Measurements from ENCODE around the gene SNX10. TPM values are rescaled to one million over a fixed set of nuclear protein-coding genes. Genes with fewer than 3 reads are reported as not detected.

The SNX10 gene
- polyA plus RNA-seq, 1 donor (not counting 4 experiments of a cell fraction or from before 2014, with no cell fraction given), result 7.0 TPM

- DNase-seq (ENCODE audit: low read depth, low spot score) (no peak), FAIRE-seq (no peak)
- no peaks in the 10 kb centered on the region for H3K27me3 ChIP-seq (ENCODE audit: control insufficient read depth, extremely low read depth, insufficient read depth, low read length)
- no peaks in the 10 kb centered on the region for H3K9me1 ChIP-seq (ENCODE audit: control insufficient read depth, extremely low read depth, insufficient read depth, low read length)
- no peaks in the 10 kb centered on the region for H3K9me3 ChIP-seq (ENCODE audit: control insufficient read depth, low read depth, low read length)
- no peaks in the 10 kb centered on the region for H3K4me1 ChIP-seq (ENCODE audit: control insufficient read depth, extremely low read depth, insufficient read depth, low read length)
- no peaks in the 10 kb centered on the region for H4K20me1 ChIP-seq (ENCODE audit: control insufficient read depth, extremely low read depth, insufficient read depth, low read length)
- H3K9ac ChIP-seq (ENCODE audit: control insufficient read depth, extremely low read depth, insufficient read depth, low read length), result no peak overlapping the region
- no peak overlapping the region for H2AFZ ChIP-seq (ENCODE audit: control insufficient read depth, low read length)
- no peaks in the 10 kb centered on the region for H3K36me3 ChIP-seq (ENCODE audit: control insufficient read depth in 2 of 2, extremely low read depth in 1 of 2, insufficient read depth in 2 of 2, low read length in 2 of 2)
- dilution Hi-C loops (cut with MboI; ENCODE audit: extremely low pct_ligation_motif_present, low sequenced_read_pairs), result no loop called here
- no peaks in the 10 kb centered on the region for H3K79me2 ChIP-seq (ENCODE audit: control insufficient read depth, insufficient read depth, low read length)
- no peak overlapping the region for H3K4me2 ChIP-seq (ENCODE audit: control insufficient read depth, extremely low read depth, insufficient read depth, low read depth, low read length)
- no peak overlapping the region for H3K27ac ChIP-seq (ENCODE audit: control insufficient read depth, insufficient read depth, low read length)
- TF ChIP-seq EZH2 (IDR thresholded peaks at IDR 0.05; ENCODE audit: low read length), result no peak
- TF ChIP-seq, protein P1, sequence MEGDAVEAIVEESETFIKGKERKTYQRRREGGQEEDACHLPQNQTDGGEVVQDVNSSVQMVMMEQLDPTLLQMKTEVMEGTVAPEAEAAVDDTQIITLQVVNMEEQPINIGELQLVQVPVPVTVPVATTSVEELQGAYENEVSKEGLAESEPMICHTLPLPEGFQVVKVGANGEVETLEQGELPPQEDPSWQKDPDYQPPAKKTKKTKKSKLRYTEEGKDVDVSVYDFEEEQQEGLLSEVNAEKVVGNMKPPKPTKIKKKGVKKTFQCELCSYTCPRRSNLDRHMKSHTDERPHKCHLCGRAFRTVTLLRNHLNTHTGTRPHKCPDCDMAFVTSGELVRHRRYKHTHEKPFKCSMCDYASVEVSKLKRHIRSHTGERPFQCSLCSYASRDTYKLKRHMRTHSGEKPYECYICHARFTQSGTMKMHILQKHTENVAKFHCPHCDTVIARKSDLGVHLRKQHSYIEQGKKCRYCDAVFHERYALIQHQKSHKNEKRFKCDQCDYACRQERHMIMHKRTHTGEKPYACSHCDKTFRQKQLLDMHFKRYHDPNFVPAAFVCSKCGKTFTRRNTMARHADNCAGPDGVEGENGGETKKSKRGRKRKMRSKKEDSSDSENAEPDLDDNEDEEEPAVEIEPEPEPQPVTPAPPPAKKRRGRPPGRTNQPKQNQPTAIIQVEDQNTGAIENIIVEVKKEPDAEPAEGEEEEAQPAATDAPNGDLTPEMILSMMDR (optimal IDR thresholded peaks at IDR 0.05 in 1 of 3, IDR thresholded peaks at IDR 0.05 in 1 of 3, conservative IDR thresholded peaks at IDR 0.05 in 1 of 3; ENCODE audit: extremely low read depth in 1 of 3, insufficient read depth in 2 of 3, low read length in 3 of 3), result no peak
- no peak overlapping the region for H3K4me3 ChIP-seq (ENCODE audit: control insufficient read depth in 2 of 3, extremely low read depth in 1 of 3, insufficient read depth in 2 of 3, low read depth in 1 of 3, low read length in 3 of 3)
These were observed 17.4 kb downstream of the SNX10 start for GRCh38 chr7:26309089-26309488.

GRCh38 chr7:26311798-26312197, 20.1 kb downstream of the SNX10 start:
- H3K4me1 ChIP-seq (ENCODE audit: control insufficient read depth, extremely low read depth, insufficient read depth, low read length), result no peaks in the 10 kb centered on the region
- no peak overlapping the region for H2AFZ ChIP-seq (ENCODE audit: control insufficient read depth, low read length)

More at GRCh38 chr7:26311798-26312197, 20.1 kb downstream of the SNX10 start:
- no peak overlapping the region for H3K27ac ChIP-seq (ENCODE audit: control insufficient read depth, insufficient read depth, low read length)
- H3K9me3 ChIP-seq (ENCODE audit: control insufficient read depth, low read depth, low read length), result no peaks in the 10 kb centered on the region
- FAIRE-seq (no peak), DNase-seq (ENCODE audit: low read depth, low spot score) (no peak)
- dilution Hi-C loops (cut with MboI; ENCODE audit: extremely low pct_ligation_motif_present, low sequenced_read_pairs), result no loop called here
- H4K20me1 ChIP-seq (ENCODE audit: control insufficient read depth, extremely low read depth, insufficient read depth, low read length), result no peaks in the 10 kb centered on the region
- H3K27me3 ChIP-seq (ENCODE audit: control insufficient read depth, extremely low read depth, insufficient read depth, low read length), result no peaks in the 10 kb centered on the region
- no peaks in the 10 kb centered on the region for H3K79me2 ChIP-seq (ENCODE audit: control insufficient read depth, insufficient read depth, low read length)
- no peaks in the 10 kb centered on the region for H3K36me3 ChIP-seq (ENCODE audit: control insufficient read depth in 2 of 2, extremely low read depth in 1 of 2, insufficient read depth in 2 of 2, low read length in 2 of 2)
- H3K9ac ChIP-seq (ENCODE audit: control insufficient read depth, extremely low read depth, insufficient read depth, low read length), result no peak overlapping the region
- H3K4me2 ChIP-seq (ENCODE audit: control insufficient read depth, extremely low read depth, insufficient read depth, low read depth, low read length), result no peak overlapping the region
- no peak overlapping the region for H3K4me3 ChIP-seq (ENCODE audit: control insufficient read depth in 2 of 3, extremely low read depth in 1 of 3, insufficient read depth in 2 of 3, low read depth in 1 of 3, low read length in 3 of 3)
- TF ChIP-seq, protein P1 (optimal IDR thresholded peaks at IDR 0.05 in 1 of 3, IDR thresholded peaks at IDR 0.05 in 1 of 3, conservative IDR thresholded peaks at IDR 0.05 in 1 of 3; ENCODE audit: extremely low read depth in 1 of 3, insufficient read depth in 2 of 3, low read length in 3 of 3), result no peak
- no peak for TF ChIP-seq EZH2 (IDR thresholded peaks at IDR 0.05; ENCODE audit: low read length)
- H3K9me1 ChIP-seq (ENCODE audit: control insufficient read depth, extremely low read depth, insufficient read depth, low read length), result no peaks in the 10 kb centered on the region

Measured in keratinocyte (primary cell).